Esophagus squamous epithelium (tissue), 5 donors: ENCODE results near the gene SWSAP1. TPM values are rescaled to one million over a fixed set of nuclear protein-coding genes. Genes with fewer than 3 reads are reported as not detected.
"Not testable (repeated sequence)": the region's sequence is repeated elsewhere in the genome, so short reads cannot be mapped to it uniquely, and the experiment has no call there.

Experiments
- DNase-seq: peaks from one replicate; lab custom pipeline; 2025; lab: John Stamatoyannopoulos, UW
- H3K27ac ChIP-seq, 4 donors: fragments of 200-600 bp; sonication (generic); one replicate each; pipeline ENCODE4 v1.5.1; 2016 to 2019; ENCODE audit warnings: mild to moderate bottlenecking in 1 of 4
- H3K27me3 ChIP-seq, 4 donors: fragments of 200-600 bp; sonication (generic); 1 replicate in 3 of 4; 2 replicates in 1 of 4; pipeline versions ENCODE4 v1.5.1 to v1.6.0; 2017 to 2021; ENCODE audit warnings: antibody characterized with exemption in 1 of 4
- H3K36me3 ChIP-seq, 3 donors: fragments of 200-600 bp; sonication (generic); one replicate each; pipeline ENCODE4 v1.5.1; 2016 to 2019
- H3K4me1 ChIP-seq, 3 donors: fragments of 200-600 bp; sonication (generic); one replicate each; pipeline ENCODE4 v1.5.1; 2017 to 2019
- H3K4me3 ChIP-seq, 4 donors: fragments of 200-600 bp; sonication (generic); 1 replicate in 3 of 4; 2 replicates in 1 of 4; pipeline ENCODE4 v1.5.1; 2016 to 2019; ENCODE audit warnings: mild to moderate bottlenecking in 2 of 4, moderate library complexity in 1 of 4
- H3K9me3 ChIP-seq, 3 donors: fragments of 200-600 bp; sonication (generic); one replicate each; pipeline ENCODE4 v1.5.1; 2016 to 2019
- CTCF ChIP-seq, 6 experiments: fragments of 450-650 bp in 4 of 6; fragments of 200-600 bp in 2 of 6; sonication (generic) in 2 of 6; IDR thresholded peaks; one replicate each; pipeline ENCODE4 v1.5.1; 2016 to 2019; ENCODE audit warnings: antibody characterized with exemption in 6 of 6, mild to moderate bottlenecking in 4 of 6, moderate library complexity in 4 of 6
- POLR2A ChIP-seq, 4 donors: fragments of 450-650 bp; IDR thresholded peaks; one replicate each; pipeline ENCODE4 v1.6.1; 2017; ENCODE audit warnings: antibody characterized with exemption in 4 of 4, mild to moderate bottlenecking in 4 of 4, moderate library complexity in 3 of 4
- WGBS, 2 donors: methylation state at CpG; one replicate each; pipeline ENCODE4 v1.1.5; 2018; 5-methylcytosine and 5-hydroxymethylcytosine counted together
- intact Hi-C: fragments of 100-400 bp; cut with DNase I; formaldehyde crosslinking; loops from one replicate; pipeline ENCODE4 v1.15.0; 2022
- total RNA-seq, 4 donors: library from RNA; depleted of rRNA; stranded (reverse); fragments of >200 nt; gene quantifications; one replicate each; pipeline ENCODE4 v1.1.0, GENCODE V29; 2016
- donor health status: DM: yes; HTN: yes; CAD: no.

The SWSAP1 gene
- total RNA-seq, 4 donors from 2014 or later = 1.0 to 2.9 (median 1.3) TPM

GRCh38 chr19:11338121-11338520 is 36.3 kb upstream of the SWSAP1 start:
- DNase-seq = no peak

GRCh38 chr19:11338569-11339253 is 35.8 kb upstream of the SWSAP1 start:
- H3K9me3 ChIP-seq = no peaks in the 10 kb centered on the region
- peaks cover 20 to 49% (median 22%) of the 10 kb centered on the region in 3 donors for H3K4me1 ChIP-seq
- DNase-seq = no peak
- intact Hi-C loops = no loop called here
- 9% methylated on average over 14 to 19 of the region's 21 CpGs for WGBS, 2 donors
- TF ChIP-seq CTCF (IDR thresholded peaks at IDR 0.05) = no peak
- TF ChIP-seq POLR2A (IDR thresholded peaks at IDR 0.05) = no peak
- H3K27me3 ChIP-seq = no peaks in the 10 kb centered on the region
- H3K36me3 ChIP-seq = peaks cover 34 to 60% (median 34%) of the 10 kb centered on the region in 3 donors
- peak overlapping the region; percentile 80 to 98 (median 86) for H3K4me3 ChIP-seq
- peak overlapping the region; percentile 91 to 95 (median 93) for H3K27ac ChIP-seq

More at GRCh38 chr19:11338121-11338520, 36.3 kb upstream of the SWSAP1 start:
- Histone ChIP-seq H3K4me1 (peaks cover 15 to 43% (median 16%) of the 10 kb centered on the region in 3 donors), H3K9me3 (no peaks in the 10 kb centered on the region), H3K36me3 (peaks cover 40 to 66% (median 40%) of the 10 kb centered on the region in 3 donors), H3K27ac (peak overlapping the region; percentile 91 to 95 (median 93)), H3K27me3 (no peaks in the 10 kb centered on the region), H3K4me3 (peak overlapping the region; percentile 80 to 98 (median 86))
- TF ChIP-seq POLR2A (IDR thresholded peaks at IDR 0.05) = no peak
- TF ChIP-seq CTCF (IDR thresholded peaks at IDR 0.05) = no peak
- 40 to 59% methylated on average over 1 to 4 of the region's 7 CpGs for WGBS, 2 donors
- intact Hi-C loops = no loop called here

GRCh38 chr19:11339254-11340098 is 35.0 kb upstream of the SWSAP1 start, which contains the start of gene RAB3D:
Gene RAB3D, minus strand, starts transcription at chr19:11339657. Its CDS starts 2,258 bp downstream, at chr19:11337399.
- H3K4me3 ChIP-seq = peak within 1 kb of the TSS; percentile 80 to 98 (median 86)
- no peaks in the 10 kb centered on the region for H3K9me3 ChIP-seq
- H3K27me3 ChIP-seq = no peaks in the 10 kb centered on the region
- DNase-seq = peak; percentile 51
- TF ChIP-seq CTCF (IDR thresholded peaks at IDR 0.05) (no peak), POLR2A (IDR thresholded peaks at IDR 0.05) (peak in 2 of 4 donors; percentile 67 to 84)
- peaks cover 26 to 52% (median 26%) of the 10 kb centered on the region in 3 donors for H3K36me3 ChIP-seq
- intact Hi-C loops = no loop called here
- 0 to 11% methylated on average over 2 to 18 of the region's 53 CpGs for WGBS, 2 donors
- peaks cover 27 to 57% (median 29%) of the 10 kb centered on the region in 3 donors for H3K4me1 ChIP-seq
- peak within 1 kb of the TSS; percentile 91 to 95 (median 93) for H3K27ac ChIP-seq

- peaks cover 33 to 63% (median 35%) of the 10 kb centered on the region in 3 donors for H3K4me1 ChIP-seq
These were observed 34.4 kb upstream of the SWSAP1 start for GRCh38 chr19:11340099-11340467.

GRCh38 chr19:11342429-11342828 is 32.0 kb upstream of the SWSAP1 start:
- intact Hi-C loops = no loop called here
- peaks cover 0 to 23% (median 0%) of the 10 kb centered on the region in 3 donors for H3K36me3 ChIP-seq
- no peak overlapping the region for H3K27ac ChIP-seq
- peaks cover 42 to 75% (median 48%) of the 10 kb centered on the region in 3 donors for H3K4me1 ChIP-seq
- TF ChIP-seq POLR2A (IDR thresholded peaks at IDR 0.05) (no peak), CTCF (IDR thresholded peaks at IDR 0.05) (no peak)
- H3K27me3 ChIP-seq = no peaks in the 10 kb centered on the region
- H3K4me3 ChIP-seq = no peak overlapping the region
- WGBS, 2 donors = 89 to 91% methylated on average over 3 of the region's 3 CpGs
- no peak for DNase-seq
- H3K9me3 ChIP-seq = no peaks in the 10 kb centered on the region

More at GRCh38 chr19:11340099-11340467, 34.4 kb upstream of the SWSAP1 start:
- Histone ChIP-seq H3K36me3 (peaks cover 20 to 46% (median 22%) of the 10 kb centered on the region in 3 donors), H3K27ac (peak overlapping the region in 3 of 4 donors; percentile 91 to 94 (median 92)), H3K4me3 (peak overlapping the region in 3 of 4 donors; percentile 80 to 88 (median 84))
- H3K9me3 ChIP-seq, DNase-seq, intact Hi-C loops, H3K27me3 ChIP-seq: not testable (repeated sequence)
- 75 to 82% methylated on average over 7 to 8 of the region's 8 CpGs for WGBS, 2 donors
